Endodermal cell (in vitro differentiated cells): ENCODE data around the gene ATXN1L. TPM values are rescaled to one million over a fixed set of nuclear protein-coding genes. Genes with fewer than 3 reads are reported as not detected.

Source experiments
- DNase-seq: peaks from one replicate; pipeline ENCODE4 v3.0.0-alpha.2; 2017
- H3K27ac ChIP-seq: 2 replicates; pipeline ENCODE4 v1.5.1; 2013; ENCODE audit warnings: mild to moderate bottlenecking, low read depth, low read length, moderate library complexity
- H3K27me3 ChIP-seq: 2 replicates; pipeline ENCODE4 v1.6.1; 2013; ENCODE audit warnings: mild to moderate bottlenecking, low read length, moderate library complexity; ENCODE audit not compliant: insufficient read depth, control insufficient read depth, poor library complexity, severe bottlenecking
- H3K36me3 ChIP-seq: 2 replicates; pipeline ENCODE4 v1.7.0; 2013; ENCODE audit warnings: mild to moderate bottlenecking, low read length, moderate library complexity; ENCODE audit not compliant: control insufficient read depth, insufficient read depth
- H3K4me1 ChIP-seq: one replicate; pipeline ENCODE4 v1.7.0; 2013; ENCODE audit warnings: low read length; ENCODE audit not compliant: control insufficient read depth, insufficient read depth
- H3K4me3 ChIP-seq: 2 replicates; pipeline ENCODE4 v1.5.1; 2013; ENCODE audit warnings: mild to moderate bottlenecking, low read length, moderate library complexity
- H3K9ac ChIP-seq: 2 replicates; pipeline ENCODE4 v1.6.1; 2013; ENCODE audit warnings: mild to moderate bottlenecking, low read length, moderate library complexity; ENCODE audit not compliant: poor library complexity, severe bottlenecking; ENCODE audit errors: extremely low read depth
- H3K9me3 ChIP-seq: 2 replicates; pipeline ENCODE4 v1.6.1; 2013; ENCODE audit warnings: mild to moderate bottlenecking, low read length, moderate library complexity; ENCODE audit not compliant: control insufficient read depth
- H3K27ac Mint-ChIP-seq: 2 replicates; pipeline ENCODE4 v1.8.0; 2020; ENCODE audit warnings: mixed read lengths
- H3K27me3 Mint-ChIP-seq: 2 replicates; pipeline ENCODE4 v1.8.0; 2021; ENCODE audit warnings: mild to moderate bottlenecking, mixed read lengths; ENCODE audit not compliant: insufficient read depth
- H3K36me3 Mint-ChIP-seq: 2 replicates; pipeline ENCODE4 v1.8.0; 2020; ENCODE audit warnings: low read depth, mixed read lengths
- H3K4me1 Mint-ChIP-seq: 2 replicates; pipeline ENCODE4 v1.8.0; 2020; ENCODE audit warnings: mixed read lengths
- H3K4me3 Mint-ChIP-seq: 2 replicates; pipeline ENCODE4 v1.8.0; 2020; ENCODE audit warnings: mild to moderate bottlenecking, moderate library complexity, mixed read lengths
- H3K9me3 Mint-ChIP-seq: 2 replicates; pipeline ENCODE4 v1.8.0; 2020; ENCODE audit warnings: mild to moderate bottlenecking, mixed read lengths
- WGBS, 2 experiments: methylation state at CpG; one replicate each; pipeline versions ENCODE4 v1.1.5 to v1.1.7; 2013; ENCODE audit warnings: missing lambda C conversion rate in 2 of 2, mixed read lengths in 1 of 2; ENCODE audit not compliant: insufficient coverage in 1 of 2, insufficient read length in 1 of 2; 5-methylcytosine and 5-hydroxymethylcytosine counted together
- long read RNA-seq, 4 experiments: library from polyadenylated mRNA in 2 of 4; library from RNA in 1 of 4; library from capped mRNA in 1 of 4; stranded (forward) in 3 of 4; unstranded in 1 of 4; transcript quantifications; one replicate each; pipeline ENCODE4 v2.0.0, GENCODE V29; 2020 to 2021; ENCODE audit warnings: inconsistent platforms in 1 of 4
- polyA plus RNA-seq, 2 experiments: library from polyadenylated mRNA; stranded (reverse); fragments of 50-300 nt; gene quantifications; one replicate each; pipeline ENCODE4 v1.2.3, GENCODE V29; 2013
- total RNA-seq, 2 donors: library from RNA; stranded (reverse); fragmentation: NEBNext Ultra II Directional in 1 of 2; extraction: Animal tissue kit (Norgen Biotek cat#: 25700) in 1 of 2; gene quantifications; 2 replicates in 1 of 2; 3 replicates in 1 of 2; pipeline ENCODE4 v1.2.1, GENCODE V29; 2021
- TF ChIP-seq, protein P1 (sequence below): fragments of 200-600 bp; sonication (generic); conservative IDR thresholded peaks from 2 replicates; pipeline ENCODE4 v1.5.0; 2021; ENCODE audit warnings: antibody characterized with exemption, mild to moderate bottlenecking

The ATXN1L gene, protein sequence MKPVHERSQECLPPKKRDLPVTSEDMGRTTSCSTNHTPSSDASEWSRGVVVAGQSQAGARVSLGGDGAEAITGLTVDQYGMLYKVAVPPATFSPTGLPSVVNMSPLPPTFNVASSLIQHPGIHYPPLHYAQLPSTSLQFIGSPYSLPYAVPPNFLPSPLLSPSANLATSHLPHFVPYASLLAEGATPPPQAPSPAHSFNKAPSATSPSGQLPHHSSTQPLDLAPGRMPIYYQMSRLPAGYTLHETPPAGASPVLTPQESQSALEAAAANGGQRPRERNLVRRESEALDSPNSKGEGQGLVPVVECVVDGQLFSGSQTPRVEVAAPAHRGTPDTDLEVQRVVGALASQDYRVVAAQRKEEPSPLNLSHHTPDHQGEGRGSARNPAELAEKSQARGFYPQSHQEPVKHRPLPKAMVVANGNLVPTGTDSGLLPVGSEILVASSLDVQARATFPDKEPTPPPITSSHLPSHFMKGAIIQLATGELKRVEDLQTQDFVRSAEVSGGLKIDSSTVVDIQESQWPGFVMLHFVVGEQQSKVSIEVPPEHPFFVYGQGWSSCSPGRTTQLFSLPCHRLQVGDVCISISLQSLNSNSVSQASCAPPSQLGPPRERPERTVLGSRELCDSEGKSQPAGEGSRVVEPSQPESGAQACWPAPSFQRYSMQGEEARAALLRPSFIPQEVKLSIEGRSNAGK
- total RNA-seq, result 10 to 100 TPM; 28.9 to 30.7 TPM
- 16.6 TPM for polyA plus RNA-seq (2013, experiment 1 of 2)
- 17.4 TPM for polyA plus RNA-seq (2013, experiment 2 of 2)
- long read RNA-seq, experiment 1, partial matches to known transcripts, result 9 of 9 reads
- long read RNA-seq, experiment 1, other reads (novel, unspliced or antisense), result 0 of 9 reads
- long read RNA-seq, experiment 2, full-length matches to known transcripts, result 7 of 8 reads
- long read RNA-seq, experiment 2, partial matches to known transcripts, result 0 of 8 reads
- long read RNA-seq, experiment 2, other reads (novel, unspliced or antisense), result 1 of 8 reads
- long read RNA-seq, experiment 3, partial matches to known transcripts, result 0 of 1 reads
- long read RNA-seq, experiment 3, other reads (novel, unspliced or antisense), result 0 of 1 reads
- long read RNA-seq, experiment 4, partial matches to known transcripts, result 0 of 2 reads
- long read RNA-seq, experiment 4, other reads (novel, unspliced or antisense), result 0 of 2 reads

DNA sequence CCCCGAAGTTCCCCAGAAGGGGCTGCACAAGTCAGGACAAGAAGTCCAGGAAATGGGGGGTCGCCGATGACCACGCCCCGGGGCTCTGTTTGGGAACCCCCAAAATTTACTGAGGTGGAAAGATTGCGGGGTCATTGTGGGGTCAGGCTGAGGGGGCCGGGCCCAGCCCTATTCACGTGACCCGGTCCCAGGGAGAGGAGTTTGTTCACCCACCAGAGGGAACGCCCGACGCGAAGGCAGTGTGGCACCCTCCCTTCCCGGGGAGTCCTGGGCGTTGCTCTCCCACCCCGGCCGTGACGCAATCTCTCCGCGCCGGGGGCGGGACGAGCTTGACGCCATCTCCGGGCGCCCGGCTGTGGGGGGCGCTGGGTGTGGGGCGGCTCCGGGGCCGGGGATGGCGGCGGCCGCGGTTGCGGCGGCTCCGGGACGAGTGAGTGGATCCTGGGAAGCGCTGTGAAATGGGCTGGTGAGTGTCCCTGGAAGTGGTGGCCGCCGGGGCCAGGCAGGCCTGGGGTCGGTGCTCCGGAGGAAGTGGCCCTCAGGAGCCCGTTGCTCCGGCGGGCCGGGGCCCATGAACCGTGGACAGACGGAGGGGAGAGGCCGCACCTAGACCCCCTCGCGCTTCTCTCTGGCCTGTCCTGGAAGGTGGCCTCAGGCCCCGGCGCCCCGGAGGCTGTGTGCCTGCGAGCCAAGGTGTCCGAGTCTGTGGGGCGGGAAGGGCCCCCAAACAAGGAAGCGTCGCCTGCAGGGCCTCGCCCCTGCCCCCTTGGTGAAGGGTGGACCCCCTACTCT, at the start of gene ATXN1L:
ATXN1L (plus strand) TSS at position 338 of the 792 bp plus-strand sequence. CDS start 3,765 bp downstream, outside the sequence.
- peaks cover 30% of the 10 kb centered on the region for H3K36me3 ChIP-seq
- peaks cover 4% of the 10 kb centered on the region for H3K4me1 ChIP-seq
- Mint-ChIP-seq H3K27me3 (peaks cover 2% of the 10 kb centered on the region), H3K36me3 (peaks cover 19% of the 10 kb centered on the region), H3K9me3 (no peaks in the 10 kb centered on the region), H3K27ac (peak within 1 kb of the TSS; percentile 97), H3K4me3 (peak within 1 kb of the TSS; percentile 86), H3K4me1 (peaks cover 12% of the 10 kb centered on the region)
- DNase-seq, result peak; percentile 94
- H3K27me3 ChIP-seq, result no peaks in the 10 kb centered on the region
- TF ChIP-seq, protein P1, sequence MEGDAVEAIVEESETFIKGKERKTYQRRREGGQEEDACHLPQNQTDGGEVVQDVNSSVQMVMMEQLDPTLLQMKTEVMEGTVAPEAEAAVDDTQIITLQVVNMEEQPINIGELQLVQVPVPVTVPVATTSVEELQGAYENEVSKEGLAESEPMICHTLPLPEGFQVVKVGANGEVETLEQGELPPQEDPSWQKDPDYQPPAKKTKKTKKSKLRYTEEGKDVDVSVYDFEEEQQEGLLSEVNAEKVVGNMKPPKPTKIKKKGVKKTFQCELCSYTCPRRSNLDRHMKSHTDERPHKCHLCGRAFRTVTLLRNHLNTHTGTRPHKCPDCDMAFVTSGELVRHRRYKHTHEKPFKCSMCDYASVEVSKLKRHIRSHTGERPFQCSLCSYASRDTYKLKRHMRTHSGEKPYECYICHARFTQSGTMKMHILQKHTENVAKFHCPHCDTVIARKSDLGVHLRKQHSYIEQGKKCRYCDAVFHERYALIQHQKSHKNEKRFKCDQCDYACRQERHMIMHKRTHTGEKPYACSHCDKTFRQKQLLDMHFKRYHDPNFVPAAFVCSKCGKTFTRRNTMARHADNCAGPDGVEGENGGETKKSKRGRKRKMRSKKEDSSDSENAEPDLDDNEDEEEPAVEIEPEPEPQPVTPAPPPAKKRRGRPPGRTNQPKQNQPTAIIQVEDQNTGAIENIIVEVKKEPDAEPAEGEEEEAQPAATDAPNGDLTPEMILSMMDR, result no peak
- H3K9me3 ChIP-seq, result no peaks in the 10 kb centered on the region
- WGBS, 2 experiments, result 0% methylated on average over 23 to 62 of the region's 62 CpGs
- peak within 1 kb of the TSS; percentile 91 for H3K4me3 ChIP-seq
- no peak within 1 kb of the TSS for H3K27ac ChIP-seq
- peak within 1 kb of the TSS; percentile 87 for H3K9ac ChIP-seq

DNA sequence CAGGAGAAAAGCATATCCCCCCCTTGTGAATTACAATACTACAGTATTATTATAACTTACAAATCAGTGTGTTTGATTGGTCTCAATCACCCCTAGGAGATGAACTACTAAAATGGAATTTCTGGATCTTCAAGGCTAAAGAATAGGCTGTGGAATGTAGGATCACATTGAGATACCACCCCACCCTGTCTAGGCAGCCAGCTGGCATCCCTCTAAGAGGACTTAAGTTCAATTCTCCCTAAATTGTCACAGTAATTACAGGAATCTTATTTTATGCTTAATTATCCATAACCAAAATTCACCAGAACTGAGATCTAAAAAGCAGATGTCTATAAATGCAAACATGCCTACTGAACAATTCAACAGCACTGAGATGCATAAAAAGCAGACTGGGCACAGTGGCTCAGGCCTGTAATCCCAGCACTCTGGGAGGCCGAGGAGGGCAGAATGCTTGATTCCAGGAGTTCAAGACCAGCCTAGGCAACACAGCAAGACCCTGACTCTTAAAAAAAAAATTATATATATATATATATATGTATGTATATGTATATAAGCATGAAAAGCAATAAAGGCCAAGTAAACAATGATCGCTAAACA, 49.2 kb upstream of the ATXN1L start:
- Histone ChIP-seq H3K27ac (no peak overlapping the region), H3K27me3 (no peaks in the 10 kb centered on the region), H3K36me3 (peaks cover 32% of the 10 kb centered on the region), H3K9ac (no peak overlapping the region), H3K9me3 (no peaks in the 10 kb centered on the region), H3K4me3 (no peak overlapping the region), H3K4me1 (no peaks in the 10 kb centered on the region)
- H3K36me3 Mint-ChIP-seq, result peaks cover 21% of the 10 kb centered on the region
- TF ChIP-seq, protein P1, result no peak
- H3K4me3 Mint-ChIP-seq, result no peak overlapping the region
- WGBS, 2 experiments, result 86% methylated on average over 2 of the region's 2 CpGs; no CpG with 5 or more reads in 1 of the 2 experiments
- no peak for DNase-seq
- H3K9me3 Mint-ChIP-seq, result no peaks in the 10 kb centered on the region
- no peak overlapping the region for H3K27ac Mint-ChIP-seq
- no peaks in the 10 kb centered on the region for H3K4me1 Mint-ChIP-seq
- no peaks in the 10 kb centered on the region for H3K27me3 Mint-ChIP-seq
